ENCODE data around the gene ORMDL2. TPM values are rescaled to one million over a fixed set of nuclear protein-coding genes. Genes with fewer than 3 reads are reported as not detected.
"Not testable (repeated sequence)": the region's sequence is repeated elsewhere in the genome, so short reads cannot be mapped to it uniquely, and the experiment has no call there.

Gene ORMDL2
- total RNA-seq, 4 donors from 2014 or later = 8.3 to 15.7 (median 11.8) TPM

DNA sequence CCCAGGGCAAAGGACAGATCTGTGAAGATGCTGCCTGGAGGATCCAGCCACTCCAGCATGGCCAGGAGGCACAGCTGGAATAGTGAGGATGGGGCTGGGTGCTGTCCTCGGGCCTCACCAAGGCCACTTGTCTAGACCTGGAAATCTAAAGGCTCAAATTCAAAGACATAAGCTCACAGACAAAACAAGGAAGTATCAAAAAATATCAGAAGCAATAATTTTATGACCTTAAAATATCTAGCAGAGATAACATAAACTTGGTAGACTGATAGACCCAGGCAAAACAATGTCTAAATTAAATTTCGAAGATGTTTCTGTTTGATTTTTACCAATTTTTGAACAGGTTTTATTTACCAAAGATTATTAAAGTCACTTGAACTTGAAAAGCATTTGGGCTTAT, 47.5 kb downstream of the ORMDL2 start:
- WGBS = 90% methylated on average over 2 of the region's 2 CpGs
- Histone ChIP-seq H3K36me3 (no peaks in the 10 kb centered on the region), H3K4me1 (no peaks in the 10 kb centered on the region), H3K27me3 (no peaks in the 10 kb centered on the region), H3K4me3 (no peak overlapping the region), H3K27ac (replicated peaks in 1 of 4) (no peak overlapping the region), H3K9me3 (peaks cover 0 to 9% (median 6%) of the 10 kb centered on the region in 4 donors)
- intact Hi-C loops (cut with DNase I) = no loop called here
- no peak for DNase-seq (ENCODE audit: extremely low spot score)
- TF ChIP-seq EP300 (IDR thresholded peaks at IDR 0.05) = no peak
- TF ChIP-seq, protein P1, sequence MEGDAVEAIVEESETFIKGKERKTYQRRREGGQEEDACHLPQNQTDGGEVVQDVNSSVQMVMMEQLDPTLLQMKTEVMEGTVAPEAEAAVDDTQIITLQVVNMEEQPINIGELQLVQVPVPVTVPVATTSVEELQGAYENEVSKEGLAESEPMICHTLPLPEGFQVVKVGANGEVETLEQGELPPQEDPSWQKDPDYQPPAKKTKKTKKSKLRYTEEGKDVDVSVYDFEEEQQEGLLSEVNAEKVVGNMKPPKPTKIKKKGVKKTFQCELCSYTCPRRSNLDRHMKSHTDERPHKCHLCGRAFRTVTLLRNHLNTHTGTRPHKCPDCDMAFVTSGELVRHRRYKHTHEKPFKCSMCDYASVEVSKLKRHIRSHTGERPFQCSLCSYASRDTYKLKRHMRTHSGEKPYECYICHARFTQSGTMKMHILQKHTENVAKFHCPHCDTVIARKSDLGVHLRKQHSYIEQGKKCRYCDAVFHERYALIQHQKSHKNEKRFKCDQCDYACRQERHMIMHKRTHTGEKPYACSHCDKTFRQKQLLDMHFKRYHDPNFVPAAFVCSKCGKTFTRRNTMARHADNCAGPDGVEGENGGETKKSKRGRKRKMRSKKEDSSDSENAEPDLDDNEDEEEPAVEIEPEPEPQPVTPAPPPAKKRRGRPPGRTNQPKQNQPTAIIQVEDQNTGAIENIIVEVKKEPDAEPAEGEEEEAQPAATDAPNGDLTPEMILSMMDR (IDR thresholded peaks at IDR 0.05) = no peak
- no peak for TF ChIP-seq POLR2AphosphoS5 (IDR thresholded peaks at IDR 0.05)
- no peak for TF ChIP-seq POLR2A (IDR thresholded peaks at IDR 0.05; ENCODE audit: low read depth)

DNA sequence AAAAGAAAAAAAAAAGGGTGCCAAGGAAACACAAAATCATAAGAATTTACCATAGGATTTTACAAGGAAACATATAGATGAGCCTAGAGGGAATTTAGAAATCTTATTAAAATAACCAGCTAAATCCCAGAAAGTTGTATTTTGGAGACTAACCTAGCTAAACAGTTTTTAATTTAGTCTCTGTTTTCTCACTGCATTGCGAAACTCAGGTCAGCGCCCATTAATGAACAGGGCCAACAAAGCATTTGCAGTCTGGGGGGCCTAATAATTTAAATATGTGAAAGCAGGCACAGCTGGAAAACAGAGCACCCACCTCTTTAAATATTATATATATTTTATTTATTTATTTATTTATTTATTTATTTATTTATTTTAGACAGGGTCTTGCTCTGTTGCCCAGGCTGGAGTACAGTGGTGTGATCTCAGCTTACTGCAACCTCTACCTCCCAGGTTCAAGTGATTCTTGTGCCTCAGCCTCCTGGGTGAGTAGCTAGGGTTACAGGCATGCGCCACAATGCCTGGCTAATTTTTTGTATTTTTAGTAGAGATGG, 48.7 kb downstream of the ORMDL2 start:
- intact Hi-C loops (cut with DNase I); H3K36me3 ChIP-seq; H3K27ac ChIP-seq (replicated peaks in 1 of 4); H3K4me3 ChIP-seq; H3K9me3 ChIP-seq; H3K27me3 ChIP-seq; DNase-seq (ENCODE audit: extremely low spot score); H3K4me1 ChIP-seq: not testable (repeated sequence)
- 92% methylated on average over 3 of the region's 3 CpGs for WGBS

Other genes starting within 250 kb of the ORMDL2 start
- not detected for gene OR2AP1, start 245.6 kb upstream of the ORMDL2 start, total RNA-seq
- not detected for gene OR10P1, start 181.1 kb upstream of the ORMDL2 start, total RNA-seq
- gene ITGA7, start 110.1 kb upstream of the ORMDL2 start, total RNA-seq = 100 to 1,000 TPM; 155 to 245 (median 218) TPM
- 100 to 1,000 TPM; 159 to 253 (median 196) TPM for gene BLOC1S1, start 102.0 kb upstream of the ORMDL2 start, total RNA-seq
- 10 to 100 TPM; 13.8 to 23.0 (median 17.2) TPM for gene RDH5, start 97.6 kb upstream of the ORMDL2 start, total RNA-seq
- gene CD63, start 89.0 kb upstream of the ORMDL2 start, total RNA-seq = 1,000 to 10,000 TPM in 1 of 4 donors, 100 to 1,000 TPM in 3; 742 to 1,177 (median 845) TPM
- gene GDF11, start 74.9 kb upstream of the ORMDL2 start, total RNA-seq = 1 to 10 TPM; 1.7 to 9.0 (median 4.9) TPM
- 10 to 100 TPM; 57.7 to 78.0 (median 70.1) TPM for gene SARNP, start 317 bp upstream of the ORMDL2 start, total RNA-seq
- gene DNAJC14, start 11.5 kb downstream of the ORMDL2 start, total RNA-seq = 10 to 100 TPM; 23.7 to 33.7 (median 30.0) TPM
- 10 to 100 TPM in 2 of 4 donors, 1 to 10 TPM in 2; 5.5 to 17.4 (median 8.5) TPM for gene MMP19, start 24.9 kb downstream of the ORMDL2 start, total RNA-seq
- gene PYM1, start 109.9 kb downstream of the ORMDL2 start, total RNA-seq = 10 to 100 TPM; 24.2 to 29.5 (median 26.7) TPM
- gene DGKA, start 113.1 kb downstream of the ORMDL2 start, total RNA-seq = 10 to 100 TPM; 18.7 to 39.7 (median 24.7) TPM
- gene PMEL, start 148.0 kb downstream of the ORMDL2 start, total RNA-seq = 1 to 10 TPM in 1 of 4 donors, under 1 TPM in 1, not detected in 2; 0.66 to 2.2 TPM
- 10 to 100 TPM; 35.3 to 84.9 (median 57.1) TPM for gene CDK2, start 148.8 kb downstream of the ORMDL2 start, total RNA-seq
- 100 to 1,000 TPM; 116 to 189 (median 138) TPM for gene RAB5B, start 156.0 kb downstream of the ORMDL2 start, total RNA-seq
- 10 to 100 TPM; 18.3 to 29.0 (median 25.3) TPM for gene SUOX, start 179.2 kb downstream of the ORMDL2 start, total RNA-seq
- 10 to 100 TPM in 2 of 4 donors, 1 to 10 TPM in 2; 6.2 to 20.4 (median 9.7) TPM for gene IKZF4, start 203.0 kb downstream of the ORMDL2 start, total RNA-seq
- 1,000 to 10,000 TPM in 1 of 4 donors, 100 to 1,000 TPM in 3; 104 to 1,982 (median 577) TPM for gene RPS26, start 223.9 kb downstream of the ORMDL2 start, total RNA-seq

Measured in esophagus muscularis mucosa (tissue), 4 donors.